Fibroblast of villous mesenchyme (primary cell): ENCODE results near the gene FUS. TPM values are rescaled to one million over a fixed set of nuclear protein-coding genes. Genes with fewer than 3 reads are reported as not detected.
"Not testable (repeated sequence)": the region's sequence is repeated elsewhere in the genome, so short reads cannot be mapped to it uniquely, and the experiment has no call there.

Experiments
- DNase-seq: peaks from one replicate; pipeline ENCODE4 v3.0.0-alpha.2; 2010; ENCODE audit warnings: low read depth
- H3K4me3 ChIP-seq: 2 replicates; pipeline ENCODE4 v1.5.1; 2011; ENCODE audit warnings: low read depth, mild to moderate bottlenecking, low read length
- total RNA-seq: library from RNA; depleted of rRNA; stranded (reverse); fragments of >200 nt; gene quantifications from 2 replicates; pipeline ENCODE4 v1.2.3, GENCODE V29; 2012
- TF ChIP-seq, protein P1 (sequence below): IDR thresholded peaks from 2 replicates; pipeline ENCODE4 v1.5.1; 2012; ENCODE audit warnings: low read depth, mild to moderate bottlenecking, low read length; ENCODE audit not compliant: insufficient read depth

FUS gene
- total RNA-seq, 1 donor, result 54.4 TPM

DNA sequence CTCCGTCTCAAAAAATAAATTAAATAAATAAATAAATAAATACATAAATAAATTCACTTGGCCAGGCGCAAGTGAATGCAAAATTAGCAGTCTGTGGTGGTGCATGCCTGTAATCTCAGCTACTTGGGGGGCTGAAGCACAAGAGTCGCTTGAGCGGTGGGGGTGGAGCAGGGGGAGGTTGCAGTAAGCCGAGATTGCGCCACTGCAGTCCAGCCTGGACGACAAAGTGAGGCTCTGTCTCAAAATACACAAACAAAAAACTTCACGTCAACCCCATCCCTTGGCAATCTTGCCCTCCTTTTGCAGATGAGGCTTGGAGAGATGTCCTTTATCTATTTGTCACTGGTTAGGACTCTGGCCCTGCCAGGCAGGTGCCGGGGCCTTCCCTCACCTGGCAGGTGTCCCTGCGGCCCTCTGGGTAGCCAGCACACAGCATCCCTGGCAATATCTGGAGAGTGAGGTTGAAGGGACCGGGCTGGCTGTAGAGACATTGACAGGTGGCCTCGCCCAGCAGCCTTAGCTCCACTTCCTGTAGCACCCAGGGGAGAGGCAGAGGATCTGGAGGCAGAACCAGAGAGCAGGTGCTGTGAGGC is 34.4 kb upstream of the FUS start:
- TF ChIP-seq, protein P1, sequence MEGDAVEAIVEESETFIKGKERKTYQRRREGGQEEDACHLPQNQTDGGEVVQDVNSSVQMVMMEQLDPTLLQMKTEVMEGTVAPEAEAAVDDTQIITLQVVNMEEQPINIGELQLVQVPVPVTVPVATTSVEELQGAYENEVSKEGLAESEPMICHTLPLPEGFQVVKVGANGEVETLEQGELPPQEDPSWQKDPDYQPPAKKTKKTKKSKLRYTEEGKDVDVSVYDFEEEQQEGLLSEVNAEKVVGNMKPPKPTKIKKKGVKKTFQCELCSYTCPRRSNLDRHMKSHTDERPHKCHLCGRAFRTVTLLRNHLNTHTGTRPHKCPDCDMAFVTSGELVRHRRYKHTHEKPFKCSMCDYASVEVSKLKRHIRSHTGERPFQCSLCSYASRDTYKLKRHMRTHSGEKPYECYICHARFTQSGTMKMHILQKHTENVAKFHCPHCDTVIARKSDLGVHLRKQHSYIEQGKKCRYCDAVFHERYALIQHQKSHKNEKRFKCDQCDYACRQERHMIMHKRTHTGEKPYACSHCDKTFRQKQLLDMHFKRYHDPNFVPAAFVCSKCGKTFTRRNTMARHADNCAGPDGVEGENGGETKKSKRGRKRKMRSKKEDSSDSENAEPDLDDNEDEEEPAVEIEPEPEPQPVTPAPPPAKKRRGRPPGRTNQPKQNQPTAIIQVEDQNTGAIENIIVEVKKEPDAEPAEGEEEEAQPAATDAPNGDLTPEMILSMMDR, result no peak
- no peak for DNase-seq

DNA sequence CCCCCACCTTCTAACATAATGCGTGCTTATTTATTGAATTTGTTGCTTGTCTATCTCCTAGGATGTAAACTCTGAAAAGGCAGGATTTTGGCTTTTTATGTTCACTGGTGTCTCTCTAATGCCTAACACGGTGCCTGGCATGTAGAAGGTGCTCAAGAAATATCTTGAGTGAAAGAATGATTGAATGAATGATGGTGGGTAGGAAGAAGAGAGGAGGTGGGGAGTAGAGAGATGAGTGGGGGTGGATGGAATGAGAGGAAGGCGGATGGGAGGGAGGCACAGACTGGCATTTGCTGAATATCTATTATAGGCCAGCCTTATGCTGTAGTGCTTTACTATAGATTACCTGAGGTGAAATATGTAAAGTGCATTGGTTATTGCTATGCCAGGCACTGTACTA is 32.4 kb upstream of the FUS start:
- no peak overlapping the region for H3K4me3 ChIP-seq
- TF ChIP-seq, protein P1, result no peak
- DNase-seq, result no peak

More for the DNA sequence above, 34.4 kb upstream of the FUS start:
- no peak overlapping the region for H3K4me3 ChIP-seq

DNA sequence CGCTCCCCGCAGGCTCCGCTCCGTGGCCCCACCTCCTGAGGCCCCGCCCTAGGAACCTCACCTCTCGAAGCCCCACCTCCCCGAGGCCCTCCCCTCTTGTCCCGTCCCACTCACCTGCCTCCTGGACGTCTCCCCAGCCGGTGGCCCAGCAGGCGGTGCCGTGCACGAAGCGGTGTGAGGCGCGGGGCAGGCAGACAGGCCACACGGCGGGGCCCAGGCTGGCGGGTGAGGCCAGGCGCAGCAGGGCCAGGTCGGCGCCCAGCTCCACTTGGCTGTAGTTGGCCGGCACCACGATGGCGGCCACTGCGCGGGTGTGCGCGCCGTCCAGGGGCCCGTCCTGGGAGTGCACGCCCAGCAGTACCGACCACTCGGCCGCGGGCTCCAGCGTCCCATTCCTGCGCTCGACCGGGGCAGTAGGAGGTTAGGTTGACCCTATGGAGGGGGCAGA is 31.6 kb upstream of the FUS start:
- no peak overlapping the region for H3K4me3 ChIP-seq
- TF ChIP-seq, protein P1, result no peak
- no peak for DNase-seq

DNA sequence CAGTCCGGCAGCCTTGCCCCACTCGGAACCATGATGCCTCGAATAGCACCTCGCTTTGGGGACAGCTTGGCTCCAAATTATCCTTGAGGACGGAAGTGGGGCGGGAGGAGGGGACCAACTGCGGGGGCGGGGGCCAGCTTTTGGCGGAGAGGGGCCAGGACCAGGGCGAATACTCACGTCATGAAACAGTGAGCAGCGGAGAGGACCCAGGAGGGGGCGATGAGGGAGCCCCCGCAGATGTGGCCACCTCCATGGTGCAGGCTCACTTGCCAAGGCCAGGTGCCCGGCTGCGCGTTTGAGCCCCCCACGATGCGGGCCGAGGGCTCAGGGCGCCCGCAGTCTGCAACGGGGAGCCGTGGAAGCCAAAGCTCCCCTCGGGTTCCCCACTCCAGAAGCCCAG is 31.0 kb upstream of the FUS start:
- TF ChIP-seq, protein P1, result no peak
- no peak overlapping the region for H3K4me3 ChIP-seq
- DNase-seq, result no peak

DNA sequence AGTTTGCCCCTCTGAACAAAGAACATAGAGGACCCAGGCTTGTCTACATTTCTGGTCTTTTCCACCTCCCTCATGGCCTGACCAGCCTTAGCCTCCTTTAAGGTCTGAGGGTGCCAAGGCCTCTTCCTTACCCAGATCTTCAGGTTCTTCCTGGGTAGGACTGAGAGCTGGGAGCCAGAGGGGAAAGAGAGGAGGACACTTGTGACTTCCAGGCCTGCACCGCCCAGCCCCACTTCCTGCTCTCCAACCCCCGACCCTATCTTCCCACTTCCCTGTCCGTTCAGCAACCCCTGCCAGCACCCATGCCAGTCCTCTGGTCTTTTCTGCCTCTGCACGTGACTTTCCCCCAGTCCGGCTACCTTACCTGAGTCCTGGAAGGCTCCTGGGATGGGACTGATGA is 30.6 kb upstream of the FUS start:
- TF ChIP-seq, protein P1, result no peak
- DNase-seq, result no peak
- no peak overlapping the region for H3K4me3 ChIP-seq

DNA sequence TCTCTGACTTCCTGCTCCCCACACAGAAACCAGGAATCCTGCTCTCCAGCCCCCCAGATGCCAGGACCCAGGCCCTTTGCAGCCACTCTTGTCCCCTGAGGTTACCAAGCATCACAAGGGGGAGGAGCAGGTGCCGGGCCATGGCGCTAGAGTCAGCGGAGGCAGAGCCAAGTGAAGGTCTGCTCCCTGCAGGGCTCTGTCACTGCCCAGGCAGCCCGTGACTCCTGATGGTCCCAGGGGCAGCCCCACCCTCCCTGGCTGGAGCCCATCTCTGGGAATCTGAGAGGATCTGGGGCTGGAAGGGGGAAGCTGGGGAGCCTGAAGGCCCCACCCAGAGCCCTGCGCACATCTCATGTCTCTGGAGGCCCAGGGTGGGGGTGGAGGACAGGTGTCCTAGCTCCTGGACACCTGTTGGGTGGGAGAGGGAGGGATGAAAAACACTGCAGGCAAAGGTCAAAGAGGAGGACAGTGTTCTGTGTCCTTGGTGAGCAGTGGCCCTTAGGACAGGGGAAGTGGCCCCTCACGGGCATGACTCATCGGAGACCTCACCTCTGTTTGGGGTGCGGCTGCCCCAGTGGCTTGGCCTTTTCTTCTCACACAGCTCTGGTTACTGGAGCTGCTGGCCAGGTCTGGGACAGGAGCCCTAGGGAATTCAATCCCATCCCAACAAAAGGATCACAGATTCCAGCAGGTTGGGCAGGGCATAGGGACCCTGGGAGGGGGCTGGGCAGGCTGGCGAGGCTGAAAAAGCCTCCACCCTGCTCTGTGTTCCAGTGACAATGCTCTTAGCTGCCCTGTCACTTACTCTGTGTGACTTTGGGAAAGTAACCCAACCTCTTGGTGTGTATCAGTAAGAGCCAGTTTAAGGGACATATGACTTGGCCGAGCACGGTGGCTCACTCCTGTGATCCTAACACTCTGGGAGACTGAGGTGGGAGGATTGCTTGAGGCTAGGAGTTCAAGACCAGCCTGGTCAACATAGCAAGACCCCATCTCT is 29.7 kb upstream of the FUS start, which contains the start of gene PRSS36:
Gene PRSS36, minus strand, starts transcription at position 173 of the 997 bp plus-strand sequence. Its CDS starts 31 bp downstream, at position 142.
- no peak for DNase-seq
- TF ChIP-seq, protein P1, result no peak
- H3K4me3 ChIP-seq, result no peak within 1 kb of the TSS

DNA sequence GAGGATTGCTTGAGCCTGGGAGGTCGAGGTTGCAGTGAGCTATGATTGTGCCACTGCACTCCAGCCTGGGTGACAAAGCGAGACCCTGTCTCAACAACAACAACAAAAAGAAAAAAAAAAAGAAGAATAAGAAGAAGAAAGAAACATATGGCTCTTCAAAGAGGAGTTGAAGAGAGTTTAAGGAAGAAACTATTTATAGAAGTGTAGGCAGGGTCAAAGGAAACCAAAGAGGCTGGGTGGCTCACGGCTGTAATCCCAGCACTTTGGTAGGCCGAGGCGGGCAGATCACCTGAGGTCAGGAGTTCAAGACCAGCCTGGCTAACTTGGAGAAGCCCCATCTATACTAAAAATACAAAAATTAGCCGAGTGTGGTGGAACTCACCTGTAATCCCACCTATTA is 29.0 kb upstream of the FUS start:
- not testable (repeated sequence) for DNase-seq, H3K4me3 ChIP-seq
